Prostate gland (tissue), 2 donors: ENCODE results near the gene LPCAT1. TPM values are rescaled to one million over a fixed set of nuclear protein-coding genes. Genes with fewer than 3 reads are reported as not detected.

Experiments
- DNase-seq: peaks from one replicate; pipeline ENCODE4 v3.0.0-alpha.2; 2019; ENCODE audit warnings: low spot score
- H3K27ac ChIP-seq, 2 donors: fragments of 200-600 bp; sonication (generic); 2 replicates each; pipeline ENCODE4 v1.5.1; 2017 to 2019
- H3K27me3 ChIP-seq: fragments of 200-600 bp; sonication (generic); replicated peaks from 2 replicates; pipeline ENCODE4 v1.5.1; 2019; ENCODE audit not compliant: insufficient read depth
- H3K36me3 ChIP-seq, 2 donors: fragments of 200-600 bp; sonication (generic); 1 replicate in 1 of 2; 2 replicates in 1 of 2; pipeline versions ENCODE4 v1.5.1 to v1.8.1; 2017 to 2019
- H3K4me1 ChIP-seq: fragments of 200-600 bp; sonication (generic); replicated peaks from 2 replicates; pipeline ENCODE4 v1.5.1; 2019
- H3K4me3 ChIP-seq, 2 donors: fragments of 200-600 bp; sonication (generic); 2 replicates each; pipeline ENCODE4 v1.5.1; 2017 to 2019
- H3K9me3 ChIP-seq: fragments of 200-600 bp; sonication (generic); 2 replicates; pipeline ENCODE4 v1.5.1; 2017
- POLR2A ChIP-seq: fragments of 450-650 bp; IDR thresholded peaks from one replicate; pipeline ENCODE4 v1.6.1; 2016; ENCODE audit warnings: antibody characterized with exemption, mild to moderate bottlenecking
- POLR2AphosphoS5 ChIP-seq: sonication (generic); formaldehyde crosslinking; IDR thresholded peaks from one replicate; pipeline ENCODE4 v1.6.1; 2017; ENCODE audit warnings: antibody characterized with exemption
- WGBS: methylation state at CpG from one replicate; pipeline ENCODE4 v1.1.5; 2018; 5-methylcytosine and 5-hydroxymethylcytosine counted together
- intact Hi-C: fragments of 100-400 bp; cut with DNase I; formaldehyde crosslinking; loops from one replicate; pipeline ENCODE4 v1.14.2; 2022
- total RNA-seq, 2 donors: library from RNA; depleted of rRNA; stranded (reverse); fragments of >200 nt; gene quantifications; one replicate each; pipeline ENCODE4 v1.1.0, GENCODE V29; 2016
- TF ChIP-seq, protein P1 (sequence below), 4 experiments: fragments of 200-600 bp in 2 of 4; fragments of 450-650 bp in 2 of 4; sonication (generic) in 2 of 4; IDR thresholded peaks; 1 replicate in 3 of 4; 2 replicates in 1 of 4; pipeline ENCODE4 v1.5.1; 2016 to 2019; ENCODE audit warnings: antibody characterized with exemption in 4 of 4, mild to moderate bottlenecking in 2 of 4, moderate library complexity in 2 of 4

LPCAT1 gene
- total RNA-seq, 2 donors from 2014 or later: 22.6 to 23.9 TPM

DNA sequence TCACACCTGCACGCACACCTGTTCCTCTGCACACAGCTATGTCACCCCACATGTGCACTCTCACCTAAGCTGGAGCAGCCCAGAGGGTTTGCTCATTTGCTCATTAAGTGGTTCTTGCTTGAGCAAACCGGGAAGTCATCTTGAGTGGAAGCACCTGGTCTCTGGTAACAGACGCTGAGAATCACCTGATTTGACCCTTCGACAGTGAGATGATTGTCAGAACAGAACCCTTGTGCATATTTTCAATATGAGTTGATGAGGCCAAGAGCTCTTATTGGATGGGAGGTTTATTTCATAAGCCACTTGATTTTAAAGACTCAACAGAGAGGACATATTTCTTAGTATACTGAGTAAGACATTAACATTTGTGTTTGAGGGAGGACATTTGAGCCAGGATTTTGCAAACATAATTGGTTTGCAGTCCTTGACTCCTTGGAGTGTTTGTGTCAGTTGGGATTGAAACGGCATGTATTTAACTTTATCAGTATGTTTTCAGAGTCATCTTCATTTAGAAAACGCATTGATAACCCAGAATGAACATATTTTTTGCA is 22.1 kb upstream of the LPCAT1 start:
- peaks cover 3% of the 10 kb centered on the region for H3K27me3 ChIP-seq
- TF ChIP-seq, protein P1, sequence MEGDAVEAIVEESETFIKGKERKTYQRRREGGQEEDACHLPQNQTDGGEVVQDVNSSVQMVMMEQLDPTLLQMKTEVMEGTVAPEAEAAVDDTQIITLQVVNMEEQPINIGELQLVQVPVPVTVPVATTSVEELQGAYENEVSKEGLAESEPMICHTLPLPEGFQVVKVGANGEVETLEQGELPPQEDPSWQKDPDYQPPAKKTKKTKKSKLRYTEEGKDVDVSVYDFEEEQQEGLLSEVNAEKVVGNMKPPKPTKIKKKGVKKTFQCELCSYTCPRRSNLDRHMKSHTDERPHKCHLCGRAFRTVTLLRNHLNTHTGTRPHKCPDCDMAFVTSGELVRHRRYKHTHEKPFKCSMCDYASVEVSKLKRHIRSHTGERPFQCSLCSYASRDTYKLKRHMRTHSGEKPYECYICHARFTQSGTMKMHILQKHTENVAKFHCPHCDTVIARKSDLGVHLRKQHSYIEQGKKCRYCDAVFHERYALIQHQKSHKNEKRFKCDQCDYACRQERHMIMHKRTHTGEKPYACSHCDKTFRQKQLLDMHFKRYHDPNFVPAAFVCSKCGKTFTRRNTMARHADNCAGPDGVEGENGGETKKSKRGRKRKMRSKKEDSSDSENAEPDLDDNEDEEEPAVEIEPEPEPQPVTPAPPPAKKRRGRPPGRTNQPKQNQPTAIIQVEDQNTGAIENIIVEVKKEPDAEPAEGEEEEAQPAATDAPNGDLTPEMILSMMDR (IDR thresholded peaks at IDR 0.05): no peak
- no peak for TF ChIP-seq POLR2AphosphoS5
- no peak for TF ChIP-seq POLR2A
- no peak overlapping the region for H3K4me3 ChIP-seq
- H3K4me1 ChIP-seq: no peaks in the 10 kb centered on the region
- no peak for DNase-seq
- no peak overlapping the region for H3K27ac ChIP-seq
- H3K36me3 ChIP-seq: no peaks in the 10 kb centered on the region
- no peaks in the 10 kb centered on the region for H3K9me3 ChIP-seq
- 60% methylated on average over 6 of the region's 6 CpGs for WGBS
- intact Hi-C loops: no loop called here

DNA sequence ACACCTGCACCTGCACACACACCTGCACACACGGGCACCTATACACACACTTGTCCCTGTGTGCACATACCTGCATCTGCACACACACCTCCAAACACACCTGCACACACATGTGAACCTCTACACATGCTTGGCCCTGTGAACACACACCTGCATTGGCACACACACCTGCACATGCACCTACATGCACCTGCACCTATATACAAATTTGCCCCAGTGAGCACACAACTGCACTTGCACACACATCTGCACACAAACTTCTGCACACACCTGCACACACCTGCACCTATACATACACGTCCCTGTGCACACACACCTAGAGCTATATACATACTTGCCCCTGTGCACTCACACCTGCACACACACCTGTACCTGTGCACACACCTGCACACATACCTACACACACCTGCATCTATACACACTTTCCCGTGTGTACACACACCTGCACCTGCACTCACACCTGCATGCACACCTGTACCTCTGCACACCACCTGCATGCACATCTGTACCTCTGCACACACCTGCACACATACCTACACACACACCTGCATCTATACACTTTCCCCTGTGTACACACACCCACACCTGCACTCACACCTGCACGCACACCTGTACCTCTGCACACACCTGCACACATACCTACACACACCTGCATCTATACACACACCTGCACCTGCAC is 21.5 kb upstream of the LPCAT1 start:
- H3K27me3 ChIP-seq: peaks cover under 1% of the 10 kb centered on the region
- no peaks in the 10 kb centered on the region for H3K4me1 ChIP-seq
- WGBS: 92% methylated on average over 4 of the region's 4 CpGs
- H3K4me3 ChIP-seq: no peak overlapping the region
- TF ChIP-seq, protein P1 (IDR thresholded peaks at IDR 0.05): no peak
- TF ChIP-seq POLR2AphosphoS5: no peak
- no peak for TF ChIP-seq POLR2A
- no peak overlapping the region for H3K27ac ChIP-seq
- no peak for DNase-seq
- intact Hi-C loops: no loop called here
- no peaks in the 10 kb centered on the region for H3K36me3 ChIP-seq
- H3K9me3 ChIP-seq: no peaks in the 10 kb centered on the region

GRCh38 chr5:1544294-1544961 is 20.7 kb upstream of the LPCAT1 start:
- Histone ChIP-seq H3K27me3 (no peaks in the 10 kb centered on the region), H3K4me3 (no peak overlapping the region), H3K36me3 (no peaks in the 10 kb centered on the region), H3K27ac (no peak overlapping the region), H3K4me1 (no peaks in the 10 kb centered on the region), H3K9me3 (no peaks in the 10 kb centered on the region)
- WGBS: 86% methylated on average over 12 of the region's 12 CpGs
- TF ChIP-seq, protein P1 (IDR thresholded peaks at IDR 0.05): no peak
- TF ChIP-seq POLR2AphosphoS5 (no peak), POLR2A (no peak)
- intact Hi-C loops: no loop called here
- no peak for DNase-seq

DNA sequence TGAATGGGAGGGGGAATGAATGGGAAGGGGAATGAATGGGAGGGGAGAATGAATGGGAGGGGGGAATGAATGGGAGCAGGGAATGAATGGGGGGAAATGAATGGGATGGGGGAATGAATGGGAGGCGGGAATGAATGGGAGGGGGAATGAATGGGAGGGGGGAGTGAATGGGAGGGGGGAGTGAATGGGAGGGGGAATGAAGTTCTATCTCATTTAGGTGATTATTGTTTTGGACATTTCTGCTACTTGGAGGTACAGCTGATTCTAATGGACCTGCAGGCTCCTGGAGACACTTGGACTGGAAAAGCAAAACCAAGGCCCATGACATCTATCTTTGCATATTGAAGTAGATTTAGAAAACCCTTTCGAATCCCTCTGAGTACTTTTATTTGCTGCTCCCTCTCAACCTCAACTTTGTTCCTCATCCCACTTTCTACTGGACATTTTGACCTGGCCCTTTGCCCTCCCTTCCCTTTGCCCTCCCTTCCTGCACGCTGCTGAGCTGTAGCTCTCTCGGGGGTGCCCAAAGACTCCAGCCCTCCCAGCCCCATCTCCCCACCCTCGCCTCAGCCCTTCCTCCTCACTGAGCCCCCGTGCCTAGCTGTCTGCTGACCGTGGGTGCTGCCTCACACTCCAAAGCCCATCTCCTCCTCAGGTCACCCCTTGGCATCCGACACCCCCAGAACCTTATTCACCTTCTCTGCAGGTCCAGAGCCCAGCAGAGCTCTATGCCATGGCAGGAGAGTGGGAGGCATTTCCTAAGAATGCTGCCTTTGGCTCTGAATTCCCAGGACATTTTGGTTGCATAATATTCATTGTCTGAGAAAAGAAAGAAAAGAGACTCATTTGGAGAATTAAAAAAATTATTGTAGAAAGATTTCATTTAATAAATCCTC is 19.9 kb upstream of the LPCAT1 start:
- TF ChIP-seq POLR2AphosphoS5: no peak
- no peak for TF ChIP-seq POLR2A
- TF ChIP-seq, protein P1 (IDR thresholded peaks at IDR 0.05): no peak
- WGBS: 87% methylated on average over 8 of the region's 8 CpGs
- Histone ChIP-seq H3K27ac (no peak overlapping the region), H3K4me3 (no peak overlapping the region), H3K27me3 (no peaks in the 10 kb centered on the region), H3K4me1 (no peaks in the 10 kb centered on the region), H3K9me3 (no peaks in the 10 kb centered on the region), H3K36me3 (no peaks in the 10 kb centered on the region)
- no peak for DNase-seq
- intact Hi-C loops: no loop called here
